Measurements from ENCODE around the gene GRAMD4.

Gene GRAMD4

GRCh38 chr22:46674906-46675305 lies 54.7 kb downstream of the GRAMD4 start:
- DNase-seq (ENCODE audit: extremely low read depth, low read depth), result no peak
- TF ChIP-seq CTCF (IDR thresholded peaks at IDR 0.05; ENCODE audit: low read depth, low read length), result no peak

GRCh38 chr22:46675479-46675878 lies 55.3 kb downstream of the GRAMD4 start:
- no peak for TF ChIP-seq CTCF (IDR thresholded peaks at IDR 0.05; ENCODE audit: low read depth, low read length)

GRCh38 chr22:46675938-46676337 lies 55.8 kb downstream of the GRAMD4 start:
- no peak for DNase-seq (ENCODE audit: extremely low read depth, low read depth)

More at GRCh38 chr22:46675479-46675878, 55.3 kb downstream of the GRAMD4 start:
- DNase-seq (ENCODE audit: extremely low read depth, low read depth), result no peak

GRCh38 chr22:46676479-46676878 lies 56.3 kb downstream of the GRAMD4 start:
- TF ChIP-seq CTCF (IDR thresholded peaks at IDR 0.05; ENCODE audit: low read depth, low read length), result no peak
- DNase-seq (ENCODE audit: extremely low read depth, low read depth), result no peak

More at GRCh38 chr22:46675938-46676337, 55.8 kb downstream of the GRAMD4 start:
- no peak for TF ChIP-seq CTCF (IDR thresholded peaks at IDR 0.05; ENCODE audit: low read depth, low read length)

- no peak for DNase-seq (ENCODE audit: extremely low read depth, low read depth)
- TF ChIP-seq CTCF (IDR thresholded peaks at IDR 0.05; ENCODE audit: low read depth, low read length), result no peak
Measured at GRCh38 chr22:46676881-46677280, 56.7 kb downstream of the GRAMD4 start.

GRCh38 chr22:46677323-46678002 lies 57.3 kb downstream of the GRAMD4 start:
- DNase-seq (ENCODE audit: extremely low read depth, low read depth), result no peak
- TF ChIP-seq CTCF (IDR thresholded peaks at IDR 0.05; ENCODE audit: low read depth, low read length), result no peak

GRCh38 chr22:46678003-46678657 lies 57.9 kb downstream of the GRAMD4 start:
- TF ChIP-seq CTCF (IDR thresholded peaks at IDR 0.05; ENCODE audit: low read depth, low read length), result no peak

More at GRCh38 chr22:46678003-46678657, 57.9 kb downstream of the GRAMD4 start:
- no peak for DNase-seq (ENCODE audit: extremely low read depth, low read depth)
